GM18907 (cell line): ENCODE measurements around the gene BRSK1.

ENCODE experiments used
- ATAC-seq: cut with Tn5 transposase; IDR thresholded peaks from one replicate; pipeline ENCODE4 v1.9.1; 2021; ENCODE audit warnings: mild to moderate bottlenecking, moderate library complexity; ENCODE audit not compliant: unreplicated experiment

BRSK1 gene

DNA sequence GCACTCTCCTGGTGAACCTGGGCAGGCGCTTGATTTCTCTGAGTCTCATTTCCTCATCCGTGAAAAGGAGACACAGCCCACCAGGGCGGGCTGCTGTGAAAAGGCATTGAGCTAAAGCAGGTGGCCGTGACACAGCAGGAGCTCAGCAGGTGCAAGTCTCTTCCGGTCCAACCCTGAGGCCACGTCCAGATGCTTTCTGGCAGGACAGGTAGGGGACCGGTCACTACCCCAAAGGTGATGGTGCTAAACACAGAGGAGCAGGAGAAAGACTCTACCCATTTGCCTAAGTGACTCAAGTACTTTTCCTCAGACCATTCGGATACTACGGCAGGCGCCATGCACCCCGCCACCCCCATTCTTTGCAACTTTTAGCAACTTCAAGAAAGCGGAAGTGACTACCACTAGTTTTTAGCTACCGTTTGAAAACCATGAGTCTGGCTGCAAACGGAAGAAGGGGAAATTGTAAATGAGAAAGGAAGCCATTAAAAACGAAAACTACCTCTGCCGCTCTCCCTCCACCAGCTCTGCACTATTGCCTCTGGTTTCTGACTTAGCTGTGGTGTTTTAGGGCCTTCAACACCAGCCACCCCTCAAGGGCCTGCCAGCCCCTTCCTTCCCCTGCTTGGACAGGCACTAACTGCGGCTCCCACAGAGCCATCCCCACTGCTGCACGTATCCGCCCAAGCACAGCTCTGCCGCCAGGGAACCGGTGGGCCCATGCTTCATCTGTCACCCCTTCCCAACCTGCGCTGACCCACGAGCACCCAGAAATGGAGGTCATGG lies 29.8 kb upstream of the BRSK1 start:
- peak; percentile 40 for ATAC-seq

DNA sequence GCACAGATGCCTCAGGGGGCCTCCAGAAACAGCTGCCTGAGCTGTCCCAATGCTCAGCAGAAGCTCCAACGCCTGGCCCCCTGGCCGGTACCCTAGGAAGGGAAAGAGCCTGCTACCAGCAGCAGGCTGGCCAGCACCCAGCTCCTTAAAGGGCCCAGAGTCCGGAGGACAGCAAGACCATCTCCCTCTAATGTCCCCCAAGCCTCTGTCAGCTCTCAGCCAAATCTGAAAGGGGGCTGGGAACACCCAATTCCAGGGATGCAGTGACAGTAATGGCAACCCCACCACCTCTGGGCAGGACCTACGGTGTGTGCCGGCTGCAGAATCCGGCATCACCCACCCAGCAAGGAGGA lies 29.2 kb upstream of the BRSK1 start:
- ATAC-seq = no peak

DNA sequence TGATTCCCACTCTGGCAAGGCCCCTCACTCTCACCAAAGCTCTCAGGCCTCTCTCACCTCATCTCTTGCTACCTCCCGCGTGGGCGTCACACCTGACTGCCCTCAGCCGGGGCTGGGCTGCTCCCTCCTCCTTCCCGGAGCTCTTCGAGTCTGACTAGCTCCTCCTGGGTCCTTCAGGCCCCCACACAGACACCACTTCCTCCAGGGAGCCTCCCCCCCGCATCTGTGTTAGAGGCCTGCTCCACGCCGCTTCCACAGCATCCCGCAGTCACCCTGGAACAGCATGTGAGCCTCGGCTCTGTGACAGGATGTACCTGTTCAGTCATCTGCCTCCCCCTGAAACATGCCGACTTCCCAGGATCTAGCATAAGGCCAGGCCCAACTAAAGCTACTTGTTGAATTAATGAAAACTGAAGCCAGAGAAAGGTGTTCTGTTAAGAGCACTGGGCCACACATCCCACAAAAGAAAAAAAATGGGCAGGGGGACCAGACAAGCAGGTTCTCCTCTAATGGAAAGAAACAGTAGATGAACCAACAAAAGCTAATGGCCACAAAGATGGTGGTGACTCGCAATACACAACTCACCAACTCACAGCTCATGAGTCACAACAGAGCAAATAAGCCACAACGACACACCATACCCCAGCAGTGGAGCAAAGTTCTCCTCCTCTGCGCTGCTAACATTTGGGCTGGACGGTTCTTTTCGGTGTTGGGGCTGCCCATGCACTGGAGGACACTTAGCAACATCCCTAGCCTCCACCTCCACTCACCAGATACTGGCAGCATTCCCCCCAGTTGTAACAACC lies 28.0 kb upstream of the BRSK1 start:
- no peak for ATAC-seq

DNA sequence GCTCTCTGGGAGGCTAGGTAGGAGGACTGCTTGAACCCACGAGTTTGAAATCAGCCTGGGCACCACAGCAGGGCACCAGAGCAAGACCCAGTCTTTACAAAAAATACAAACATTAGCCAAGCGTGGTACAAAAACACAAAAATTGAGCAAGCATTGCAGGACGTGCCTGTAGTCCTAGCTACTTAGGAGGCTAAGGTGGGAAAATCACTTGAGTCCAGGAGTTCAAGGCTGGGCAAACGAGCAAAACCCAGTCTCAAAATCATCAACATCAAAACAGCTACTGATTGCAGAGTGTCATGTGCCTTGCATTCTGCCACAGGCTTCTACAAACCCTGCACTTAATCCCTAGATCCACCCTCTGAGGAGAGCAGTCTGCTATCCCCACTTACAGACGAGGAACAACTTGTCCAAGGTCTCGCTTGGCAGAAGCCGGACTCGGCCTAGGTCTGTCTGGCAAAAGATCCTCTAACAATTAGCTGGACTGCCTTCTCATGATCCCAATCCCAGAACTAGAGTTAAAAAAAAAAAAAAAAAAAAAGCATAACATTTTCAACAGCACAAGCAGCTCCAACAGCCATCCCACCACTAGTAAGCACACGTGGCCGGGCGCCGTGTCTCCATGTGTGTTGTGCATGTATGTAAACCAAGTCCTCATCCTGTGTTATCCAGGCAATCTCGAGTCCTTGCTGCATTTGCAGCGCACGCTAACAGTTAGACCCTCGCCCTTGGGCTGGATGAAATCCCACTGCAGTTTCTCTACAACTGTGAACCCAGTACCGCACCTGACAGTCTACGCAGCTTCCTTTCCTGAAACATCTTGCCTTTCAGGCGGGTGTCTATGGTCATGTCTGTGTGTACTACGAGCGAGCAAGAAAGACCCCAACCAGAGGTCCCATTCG lies 27.0 kb upstream of the BRSK1 start:
- ATAC-seq = no peak

DNA sequence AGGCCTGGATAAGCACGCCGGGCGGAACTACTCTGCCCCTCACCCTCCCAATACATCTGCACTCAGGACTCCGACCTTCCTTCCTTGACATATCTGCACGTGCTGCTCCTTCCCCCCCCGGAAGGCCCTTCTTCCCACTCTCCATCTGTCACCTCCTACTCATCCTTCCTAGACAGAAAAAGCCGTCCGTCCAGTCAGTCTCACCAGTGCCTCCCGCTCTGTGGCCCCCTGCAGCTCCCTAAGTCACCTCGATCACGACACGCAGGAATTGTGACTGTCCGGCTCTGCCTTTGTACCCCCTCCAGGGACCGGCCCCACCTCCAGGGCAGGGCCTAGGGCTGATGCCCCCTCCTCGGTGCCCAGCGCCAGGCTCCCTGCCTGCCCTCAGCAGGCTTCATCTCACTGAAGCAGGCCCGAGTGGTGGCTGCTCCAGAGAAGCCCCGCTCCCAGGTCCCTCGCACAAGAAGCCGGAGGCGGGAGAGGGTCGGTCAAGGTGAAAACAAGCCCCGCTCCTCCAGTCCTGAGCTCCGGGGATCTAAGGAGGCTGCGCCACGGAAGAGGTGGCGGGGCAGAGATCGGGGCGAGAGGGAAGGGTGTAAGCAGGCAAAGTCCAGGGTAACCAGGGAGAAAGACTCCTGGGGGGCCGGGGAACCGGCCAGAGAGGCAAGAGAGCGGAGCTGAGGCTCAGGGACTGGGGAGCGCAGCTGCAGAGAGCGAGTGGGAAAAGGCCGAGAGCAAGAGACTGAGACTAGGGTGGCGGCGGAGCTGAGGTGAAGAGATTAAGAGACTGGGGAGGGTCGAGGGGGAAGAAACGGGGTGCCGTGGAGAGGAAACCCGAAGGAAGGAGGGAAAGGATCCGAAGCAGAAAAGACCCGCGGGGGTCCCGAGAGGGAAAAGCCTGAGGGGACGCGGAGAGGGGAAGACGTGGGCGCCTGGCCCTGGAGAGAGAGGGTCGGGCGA lies 26.1 kb upstream of the BRSK1 start:
- no peak for ATAC-seq

DNA sequence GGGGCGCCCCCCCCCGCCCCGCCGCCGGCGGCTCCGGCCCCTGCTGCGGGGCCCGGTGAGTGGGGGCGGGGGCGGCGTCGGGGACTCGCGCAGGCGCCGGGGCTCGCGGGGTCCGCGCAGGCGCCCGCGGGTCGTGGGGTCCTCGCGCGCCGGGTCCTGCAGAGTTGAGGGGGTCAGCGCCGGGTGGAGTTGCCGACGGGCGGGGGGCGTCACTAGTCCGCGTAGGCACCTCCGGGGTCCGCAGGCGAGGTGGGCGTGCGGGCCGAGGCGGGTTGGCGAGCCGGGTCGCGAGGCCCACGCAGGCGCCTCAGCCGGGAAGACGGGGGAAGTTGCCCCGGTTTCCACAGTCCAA lies 25.3 kb upstream of the BRSK1 start:
- ATAC-seq = peak; percentile 14

DNA sequence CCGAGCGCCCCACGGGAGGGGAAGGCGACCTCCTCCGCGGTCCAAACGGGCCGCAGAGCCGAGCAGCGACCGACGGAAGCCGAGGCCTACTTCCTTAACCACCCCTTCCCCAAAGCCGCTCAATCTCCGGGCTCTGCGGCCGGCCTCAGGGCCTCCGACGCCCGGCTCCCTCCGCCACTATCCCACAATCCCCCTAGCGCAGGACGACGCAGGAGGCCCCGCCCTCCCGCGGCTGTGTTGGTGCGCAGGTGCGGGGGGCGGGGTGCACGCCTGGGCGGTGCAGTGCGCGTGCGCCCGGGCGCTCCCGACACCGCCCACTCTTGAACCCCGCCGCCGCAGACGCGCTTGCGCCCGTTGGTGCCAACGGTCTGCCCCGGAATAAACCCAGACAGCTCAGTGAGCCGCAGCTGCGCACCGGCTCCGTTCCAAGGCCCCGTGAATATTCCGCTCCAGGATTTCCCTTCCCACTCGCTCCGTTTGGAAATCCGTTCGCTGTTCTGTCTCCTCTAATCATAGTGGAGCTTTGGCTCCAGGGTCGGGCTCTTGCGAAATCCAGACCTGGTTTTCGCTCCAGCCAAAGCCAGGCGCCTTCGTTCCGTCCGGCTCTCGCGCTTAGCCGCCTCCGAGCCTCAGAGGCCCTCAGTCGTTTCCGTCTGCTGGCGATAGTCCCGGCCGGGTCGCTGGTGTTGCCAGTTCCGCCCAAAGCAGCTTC lies 24.8 kb upstream of the BRSK1 start, which contains the start of gene PPP6R1:
Gene PPP6R1 (minus strand): TSS at position 190 of the 712 bp plus-strand sequence. CDS start 11,914 bp downstream, outside the sequence.
- ATAC-seq = peak; percentile 71

DNA sequence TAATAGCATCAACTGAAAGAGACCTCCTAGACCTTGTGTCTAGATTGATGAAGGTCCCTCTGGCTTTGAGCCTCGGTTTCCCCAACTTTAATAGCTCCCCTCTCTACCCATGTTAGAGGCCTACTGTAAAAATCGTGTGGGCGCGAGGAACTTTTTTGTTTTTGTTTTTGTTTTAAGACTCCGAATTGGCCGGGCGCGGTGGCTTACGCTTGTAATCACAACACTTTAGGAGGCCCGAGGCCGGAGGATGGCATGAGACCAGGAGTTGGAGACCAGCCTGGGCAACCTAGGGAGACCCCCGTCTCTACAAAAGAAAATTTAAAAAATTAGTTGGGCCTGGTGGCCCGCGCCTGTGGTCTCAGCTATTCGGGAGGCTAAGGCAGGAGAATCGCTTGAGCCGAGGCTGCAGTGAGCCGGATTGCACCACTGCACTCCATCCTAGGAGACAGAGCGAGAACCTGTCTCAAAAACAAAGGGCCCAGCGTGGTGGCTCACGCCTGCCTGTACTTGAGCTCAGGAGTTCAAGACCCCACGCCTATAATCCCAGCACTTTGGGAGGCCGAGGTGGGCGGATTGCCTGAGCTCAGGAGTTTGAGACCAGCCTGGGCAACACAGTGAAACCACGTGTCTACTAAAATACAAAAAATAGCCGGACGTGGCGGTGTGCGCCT lies 24.1 kb upstream of the BRSK1 start:
- ATAC-seq = no peak

DNA sequence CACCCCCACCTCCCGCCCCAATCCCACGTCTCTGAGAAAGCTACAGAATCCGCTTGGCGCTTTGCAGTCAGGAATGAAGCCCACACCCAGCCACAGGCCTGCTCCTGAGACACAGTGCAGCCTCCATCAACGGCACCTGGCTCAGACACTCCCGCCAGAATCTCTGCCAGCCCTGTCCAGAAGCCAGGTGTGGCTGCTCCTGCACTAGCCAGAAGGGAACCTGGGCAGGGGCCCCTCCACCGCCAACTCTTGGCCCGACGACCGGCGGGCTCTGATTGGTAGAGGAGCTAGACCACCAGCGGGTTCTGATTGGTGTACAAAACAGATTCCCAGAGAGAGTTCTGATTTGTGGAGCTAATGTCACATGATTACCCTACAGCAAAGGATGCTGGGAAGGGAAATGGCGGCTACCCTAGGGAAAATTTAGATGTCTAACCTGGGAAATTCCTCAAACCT lies 22.1 kb upstream of the BRSK1 start:
- no peak for ATAC-seq

DNA sequence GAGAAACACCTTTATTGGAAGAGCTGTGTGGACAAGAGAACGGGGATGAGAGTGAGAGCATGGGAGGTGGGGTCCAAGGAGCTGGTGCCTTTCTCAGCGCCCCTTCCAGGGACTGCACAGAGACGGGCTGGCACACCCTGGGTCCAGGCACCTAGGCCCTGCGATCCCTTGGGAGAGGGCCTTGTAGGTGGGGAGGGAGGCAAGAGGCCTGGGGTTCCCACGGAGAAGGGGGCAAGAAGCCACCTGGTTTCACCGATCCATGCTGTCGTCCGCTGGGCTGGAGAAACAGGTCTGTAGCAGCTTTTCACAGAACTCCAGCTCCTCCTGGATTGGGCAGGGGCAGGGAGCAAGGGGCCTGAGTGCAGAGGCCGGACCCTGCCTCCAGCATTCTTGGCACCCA lies 21.4 kb upstream of the BRSK1 start:
- no peak for ATAC-seq

DNA sequence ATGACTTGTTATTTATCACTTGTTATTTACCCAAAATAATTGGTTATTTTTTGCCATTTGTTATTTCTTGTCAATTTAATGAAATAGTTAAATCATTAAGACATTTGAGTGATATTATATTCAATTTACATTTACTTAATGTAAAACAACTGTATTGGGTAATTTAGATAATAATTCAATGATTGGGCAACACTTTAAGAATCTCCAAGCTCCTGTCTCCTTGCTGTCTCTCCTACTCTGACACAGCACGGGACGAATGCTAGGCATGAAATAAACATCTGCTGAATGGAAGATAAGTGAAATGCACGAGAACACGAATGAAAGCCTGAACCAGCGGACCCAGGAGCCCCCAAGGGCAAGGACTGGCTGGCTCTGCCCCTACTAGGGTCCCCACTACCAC lies 19.3 kb upstream of the BRSK1 start:
- ATAC-seq = no peak

DNA sequence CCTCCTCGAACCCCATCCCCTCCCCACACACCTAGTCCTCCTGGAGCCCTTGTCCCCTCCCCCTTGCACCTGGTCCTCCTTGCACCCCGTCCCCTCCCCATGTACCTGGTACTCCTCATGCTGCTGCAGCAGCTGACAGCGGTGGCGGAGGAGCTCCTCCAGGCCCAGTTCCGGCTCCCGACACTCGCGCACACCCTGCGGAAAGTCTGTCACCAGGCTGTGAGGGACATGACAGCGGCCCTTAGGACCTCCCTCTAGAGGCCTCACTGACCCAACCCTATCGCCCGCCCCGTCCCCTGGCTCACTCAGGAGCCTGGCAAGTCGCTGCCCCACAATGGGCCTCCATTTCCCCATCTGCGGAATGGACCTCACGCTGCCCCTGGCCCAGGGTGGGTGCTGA lies 18.6 kb upstream of the BRSK1 start:
- ATAC-seq = no peak

DNA sequence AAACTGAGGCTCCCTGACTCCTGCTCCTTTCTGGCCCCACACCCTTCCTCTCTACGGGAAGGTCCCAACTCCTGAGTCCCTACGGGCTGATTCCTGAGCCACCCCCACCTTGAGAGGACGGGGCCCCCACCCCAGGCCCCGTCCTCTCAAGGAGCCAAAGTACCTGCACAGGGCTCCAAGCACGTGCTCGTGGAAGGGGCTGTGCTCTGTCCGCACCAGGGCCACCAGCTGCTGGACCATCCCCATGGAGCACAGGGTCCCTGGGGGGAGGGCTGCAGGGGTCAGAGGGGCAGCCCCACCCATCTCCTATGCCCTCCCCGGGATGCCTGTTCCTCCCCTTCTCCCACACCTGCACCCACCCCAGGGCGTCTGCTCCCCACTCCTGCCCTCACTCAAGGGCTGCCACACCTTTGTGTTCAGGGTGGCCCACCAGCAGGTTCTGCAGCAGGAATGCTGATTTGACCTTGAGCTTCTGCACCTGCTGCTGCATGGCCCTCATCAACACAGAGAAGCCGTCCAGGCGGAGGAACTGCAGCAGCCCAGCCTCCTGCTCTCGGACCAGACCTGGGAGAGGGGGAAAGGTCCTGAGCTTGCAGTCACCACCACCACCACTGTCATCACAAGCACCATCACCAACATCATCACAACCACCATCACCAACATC lies 17.9 kb upstream of the BRSK1 start:
- no peak for ATAC-seq

DNA sequence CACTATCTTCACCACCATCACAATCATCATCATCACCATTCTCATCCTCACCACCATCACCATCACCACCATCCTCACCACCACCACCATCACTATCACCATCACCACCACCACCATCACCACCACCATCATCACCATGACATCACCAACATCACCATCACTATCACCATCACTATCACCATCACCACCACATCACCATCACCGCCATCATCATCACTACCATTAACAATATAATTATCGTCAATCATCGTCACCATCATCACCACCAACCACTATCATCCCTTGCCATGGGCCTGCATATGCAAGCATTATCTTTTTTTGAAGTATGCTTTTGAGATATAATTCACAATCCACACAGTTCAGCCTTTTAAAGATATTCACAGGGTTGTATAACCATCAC lies 17.4 kb upstream of the BRSK1 start:
- ATAC-seq = no peak

DNA sequence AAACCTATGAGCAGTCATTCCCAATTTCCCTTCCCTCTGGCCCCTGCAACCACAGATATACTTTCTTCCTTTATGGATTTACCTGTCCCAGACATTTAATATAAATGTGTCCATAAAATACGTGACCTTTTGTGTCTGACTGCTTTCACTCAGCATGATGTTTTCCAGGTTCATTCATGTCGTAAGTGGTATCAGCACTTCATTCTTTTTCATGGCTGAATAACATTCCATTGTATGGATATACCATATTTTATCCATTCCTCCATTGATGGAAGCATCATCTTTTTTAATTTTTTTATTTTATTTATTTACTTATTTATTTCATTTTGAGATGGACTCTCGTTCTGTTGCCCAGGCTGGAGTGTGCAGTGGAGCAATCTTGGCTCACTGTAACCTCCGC lies 17.0 kb upstream of the BRSK1 start:
- ATAC-seq = no peak

DNA sequence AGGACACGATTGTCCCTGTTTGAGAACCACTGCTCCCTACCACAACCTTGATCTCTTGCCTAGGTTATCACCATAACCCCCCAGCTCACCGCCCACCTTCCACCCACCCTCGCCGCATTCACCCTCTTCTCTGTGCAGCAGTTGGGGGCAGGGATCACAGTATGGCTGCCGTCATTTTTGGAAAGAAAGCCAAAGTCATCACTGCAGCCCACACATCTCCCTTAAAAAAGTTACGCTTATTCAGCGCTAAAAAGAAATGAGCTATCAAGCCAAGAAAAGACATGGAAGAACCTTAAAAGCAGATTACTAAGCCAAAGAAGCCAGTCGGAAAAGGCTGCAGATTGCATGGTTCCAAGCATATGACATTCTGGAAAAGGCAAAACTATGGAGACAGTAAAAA lies 14.5 kb upstream of the BRSK1 start:
- ATAC-seq = no peak

DNA sequence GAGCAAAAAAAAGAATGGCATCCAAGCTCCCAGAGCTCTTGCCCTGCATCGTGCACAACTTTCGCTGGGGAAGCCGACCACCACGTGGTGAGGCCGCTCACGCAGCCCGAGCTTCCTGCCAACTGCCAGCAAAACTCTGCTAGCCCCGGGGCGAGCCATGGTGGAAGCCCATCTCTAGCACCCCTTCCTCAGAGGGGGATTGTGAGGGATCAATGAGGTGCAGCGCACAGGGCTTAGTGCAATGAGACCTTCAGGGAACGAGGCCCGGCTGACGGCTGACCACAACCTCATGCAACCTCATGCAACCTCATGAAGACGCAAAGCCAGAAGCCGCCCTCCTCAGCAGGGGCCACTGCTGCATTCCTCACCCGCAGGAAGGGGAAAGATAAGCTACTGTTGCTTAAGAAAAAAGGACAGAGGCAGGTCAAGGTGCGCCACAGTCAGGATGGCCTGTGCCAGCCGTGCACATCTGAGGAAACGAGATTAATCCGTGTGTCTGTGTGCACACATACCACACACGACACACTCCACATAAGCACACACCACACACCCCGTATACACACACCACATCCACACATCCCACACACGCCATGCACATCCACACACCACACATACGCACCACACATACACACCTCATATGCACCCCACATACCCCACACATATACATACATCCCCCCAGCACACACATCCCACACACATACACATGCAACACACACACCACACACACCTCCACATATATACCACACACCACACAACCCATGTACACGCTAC lies 13.4 kb upstream of the BRSK1 start:
- no peak for ATAC-seq

DNA sequence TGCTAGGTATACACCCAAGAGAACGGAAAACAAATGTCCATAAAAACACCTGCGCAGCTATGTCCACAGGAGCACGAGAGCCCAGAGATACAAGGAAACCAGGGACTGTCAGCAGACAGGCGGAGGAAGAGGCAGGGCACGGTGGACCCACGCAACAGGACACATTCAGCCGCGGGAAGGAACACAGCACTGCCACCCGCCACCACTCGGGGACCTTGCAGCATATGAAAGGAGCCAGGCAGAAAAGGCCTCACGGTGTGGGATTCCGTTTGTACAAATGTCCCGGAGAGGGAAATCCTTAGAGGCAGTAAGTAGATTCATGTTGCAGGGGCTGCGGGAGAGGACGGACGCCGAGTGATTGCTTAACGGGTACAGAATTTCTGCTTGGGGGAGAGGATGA lies 11.7 kb upstream of the BRSK1 start:
- ATAC-seq = no peak
